GM12878 (cell line): ENCODE measurements around the gene C12orf60. TPM values are rescaled to one million over a fixed set of nuclear protein-coding genes. Genes with fewer than 3 reads are reported as not detected.

ENCODE experiments used
- ATAC-seq: fragments of 200-7000 bp; cut with Tn5 transposase; 3 replicates; pipeline ENCODE4 v1.9.1; 2020; ENCODE audit warnings: mild to moderate bottlenecking, moderate library complexity
- BruUV-seq: library from RNA; stranded (reverse); fragments of 400-500 nt; replicated peaks from 2 replicates; lab custom pipeline; 2021; lab: Mats Ljungman, UMichigan
- CTCF ChIA-PET: fragments of 300-600 bp; sonication (Branson Sonifier 250); formaldehyde crosslinking; extraction: SDS; loops from one replicate; lab custom pipeline; 2021; ENCODE audit warnings: inconsistent platforms; lab: Yijun Ruan, JAX
- POLR2A ChIA-PET: fragments of 350-600 bp; formaldehyde crosslinking; extraction: SDS; loops from one replicate; lab custom pipeline; 2021; ENCODE audit warnings: inconsistent platforms; lab: Charles Lee
- RAD21 ChIA-PET: fragments of 300-600 bp; sonication (Branson Sonifier 250); formaldehyde crosslinking; loops from one replicate; lab custom pipeline; 2023; ENCODE audit warnings: antibody characterized with exemption; ENCODE audit not compliant: unreplicated experiment; lab: Charles Lee
- SMC1A ChIA-PET: fragments of 300-600 bp; sonication (Branson Sonifier 250); formaldehyde crosslinking; loops from one replicate; lab custom pipeline; 2023; ENCODE audit not compliant: unreplicated experiment, uncharacterized antibody; lab: Charles Lee
- DNase-seq: peaks from one replicate; pipeline ENCODE4 v3.0.0-alpha.2; 2011; ENCODE audit warnings: low read depth, low spot score
- FAIRE-seq: peaks from 3 replicates; lab custom pipeline; 2011; peaks lifted over from hg19 to GRCh38; lab: Jason Lieb, UNC
- H2AFZ ChIP-seq: 2 replicates; pipeline ENCODE4 v1.6.0; 2011; ENCODE audit warnings: low read depth, low read length, control low read depth; ENCODE audit not compliant: control insufficient read depth
- H3K27ac ChIP-seq: 2 replicates; pipeline ENCODE4 v1.5.1; 2011; ENCODE audit warnings: control low read depth; ENCODE audit not compliant: control insufficient read depth, insufficient read depth
- H3K27me3 ChIP-seq, 2 experiments: replicated peaks in 1 of 2; 2 replicates each; pipeline versions ENCODE4 v1.6.0 to v1.6.1; 2011; ENCODE audit warnings: low read length in 1 of 2; ENCODE audit not compliant: control insufficient read depth in 2 of 2, insufficient read depth in 2 of 2
- H3K36me3 ChIP-seq, 2 experiments: 2 replicates each; pipeline ENCODE4 v1.5.1; 2011; ENCODE audit warnings: low read length in 1 of 2; ENCODE audit not compliant: control insufficient read depth in 2 of 2, insufficient read depth in 2 of 2
- H3K4me1 ChIP-seq: 2 replicates; pipeline ENCODE4 v1.6.1; 2011; ENCODE audit warnings: mild to moderate bottlenecking, low read length, moderate library complexity, mixed read lengths; ENCODE audit not compliant: control insufficient read depth, insufficient read depth
- H3K4me2 ChIP-seq: 2 replicates; pipeline ENCODE4 v1.6.0; 2011; ENCODE audit warnings: control low read depth; ENCODE audit not compliant: control insufficient read depth, insufficient read depth
- H3K4me3 ChIP-seq: fragments of 200-600 bp; sonication (generic); 2 replicates; pipeline ENCODE4 v1.5.1; 2016
- H3K79me2 ChIP-seq: 2 replicates; pipeline ENCODE4 v1.6.0; 2011; ENCODE audit warnings: low read length; ENCODE audit not compliant: control insufficient read depth, insufficient read depth
- H3K9ac ChIP-seq: 2 replicates; pipeline ENCODE4 v1.8.0; 2011; ENCODE audit warnings: low read length, control low read depth, mixed read lengths; ENCODE audit not compliant: control insufficient read depth, insufficient read depth
- H3K9me3 ChIP-seq: replicated peaks from 3 replicates; pipeline ENCODE4 v1.5.1; 2011; ENCODE audit warnings: mild to moderate bottlenecking, low read length; ENCODE audit not compliant: control insufficient read depth, insufficient read depth
- H4K20me1 ChIP-seq: 2 replicates; pipeline ENCODE4 v1.6.0; 2011; ENCODE audit not compliant: control insufficient read depth, insufficient read depth
- BCLAF1 ChIP-seq: fragments of 450-650 bp; IDR thresholded peaks from 2 replicates; pipeline ENCODE4 v1.6.1; 2017; ENCODE audit warnings: antibody characterized with exemption, mild to moderate bottlenecking, moderate library complexity
- BMI1 ChIP-seq: fragments of 450-650 bp; IDR thresholded peaks from 2 replicates; pipeline ENCODE4 v1.6.1; 2016; ENCODE audit warnings: mild to moderate bottlenecking, moderate library complexity, borderline replicate concordance
- CREM ChIP-seq: IDR thresholded peaks from 2 replicates; pipeline ENCODE4 v1.6.1; 2014; ENCODE audit warnings: antibody characterized with exemption, low read depth
- CTCF ChIP-seq, 3 experiments: IDR thresholded peaks in 2 of 3; conservative IDR thresholded peaks in 1 of 3; 2 replicates each; pipeline ENCODE4 v1.5.1; 2011; ENCODE audit warnings: low read depth in 3 of 3, low read length in 3 of 3, mild to moderate bottlenecking in 3 of 3, control low read depth in 2 of 3, moderate library complexity in 2 of 3, inconsistent platforms in 1 of 3, mixed read lengths in 1 of 3; ENCODE audit not compliant: control insufficient read depth in 2 of 3, insufficient read depth in 1 of 3; ENCODE audit errors: extremely low read depth in 1 of 3
- DPF2 ChIP-seq: fragments of 450-650 bp; IDR thresholded peaks from 2 replicates; pipeline ENCODE4 v1.6.1; 2017; ENCODE audit warnings: mild to moderate bottlenecking
- E2F8 ChIP-seq: fragments of 450-650 bp; IDR thresholded peaks from 2 replicates; pipeline ENCODE4 v1.6.1; 2018; ENCODE audit warnings: mild to moderate bottlenecking, low read depth, moderate library complexity; ENCODE audit not compliant: partially characterized antibody
- KAT2A ChIP-seq: conservative IDR thresholded peaks from 2 replicates; pipeline ENCODE4 v1.6.1; 2011; ENCODE audit warnings: low read depth, low read length; ENCODE audit not compliant: control insufficient read depth
- MYB ChIP-seq: fragments of 150-350 bp; IDR thresholded peaks from 2 replicates; pipeline ENCODE4 v1.6.1; 2014; ENCODE audit warnings: mild to moderate bottlenecking, low read depth, low read length, borderline replicate concordance
- PAX8 ChIP-seq: fragments of 450-650 bp; IDR thresholded peaks from 2 replicates; pipeline ENCODE4 v1.6.1; 2017; ENCODE audit warnings: mild to moderate bottlenecking, moderate library complexity
- RELA ChIP-seq: fragments of 450-650 bp; IDR thresholded peaks from 2 replicates; pipeline ENCODE4 v1.8.0; 2014; ENCODE audit warnings: borderline replicate concordance; ENCODE audit not compliant: partially characterized antibody
- SREBF1 ChIP-seq: IDR thresholded peaks from 2 replicates; pipeline ENCODE4 v1.6.1; 2012; ENCODE audit warnings: mild to moderate bottlenecking, low read length
- TAF1 ChIP-seq: IDR thresholded peaks from 2 replicates; pipeline ENCODE4 v1.6.1; 2011; ENCODE audit warnings: mild to moderate bottlenecking, low read depth, low read length, borderline replicate concordance
- ZNF207 ChIP-seq: fragments of 450-650 bp; IDR thresholded peaks from 2 replicates; pipeline ENCODE4 v1.6.1; 2014; ENCODE audit warnings: antibody characterized with exemption, mild to moderate bottlenecking, borderline replicate concordance
- WGBS: methylation state at CpG from one replicate; pipeline ENCODE4 v1.1.6; 2016; ENCODE audit warnings: low lambda C conversion rate; ENCODE audit not compliant: insufficient replicate concordance, insufficient coverage; ENCODE audit errors: missing lambda C conversion rate; 5-methylcytosine and 5-hydroxymethylcytosine counted together
- in situ Hi-C: fragments of 300-500 bp; cut with MboI; formaldehyde crosslinking; loops from 9 replicates; pipeline ENCODE4 v1.14.3; 2018; ENCODE audit warnings: mixed read lengths
- intact Hi-C: fragments of 100-400 bp; cut with micrococcal nuclease; formaldehyde crosslinking; loops from one replicate; pipeline ENCODE4 v1.14.2; 2022; ENCODE audit not compliant: unreplicated experiment
- polyA plus RNA-seq, 11 experiments: library from polyadenylated mRNA; depleted of rRNA in 4 of 11; unstranded in 6 of 11; stranded (reverse) in 5 of 11; fragments of >200 nt; fragmentation: Nextera tagmentation in 4 of 11; fragmentation: Illumina TruSeq in 1 of 11; extraction: Ambion mirVana in 4 of 11; extraction: Trizol in 1 of 11; gene quantifications; 1 replicate in 1 of 11; 2 replicates in 10 of 11; pipeline versions ENCODE4 v1.2.1 to v1.2.3, GENCODE V29; 2011 to 2016; ENCODE audit warnings: inconsistent platforms in 2 of 11, missing spikeins in 2 of 11, low read depth in 1 of 11
- total RNA-seq, 4 experiments: library from RNA; depleted of rRNA in 3 of 4; stranded (reverse); fragments of >200 nt in 3 of 4; fragmentation: Illumina TruSeq in 1 of 4; extraction: Trizol in 1 of 4; gene quantifications; 2 replicates each; pipeline versions ENCODE4 v1.2.1 to v1.2.3, GENCODE V29; 2013 to 2021

Gene C12orf60
- total and polyA plus RNA-seq, 10 of the 15 experiments (the other 5 are each of a cell fraction or from before 2014, with no cell fraction given): 1.8 to 7.2 (median 3.2) TPM

GRCh38 chr12:14768823-14769405 lies 34.6 kb upstream of the C12orf60 start (continued):
- TF ChIP-seq MYB: no peak
- TF ChIP-seq RELA: peak; percentile 77
- no peak for TF ChIP-seq TAF1
- no peak for TF ChIP-seq SREBF1
- no peak for TF ChIP-seq ZNF207

GRCh38 chr12:14769466-14769968 lies 34.0 kb upstream of the C12orf60 start:
- ATAC-seq (peak; percentile 11), DNase-seq (no peak), FAIRE-seq (no peak)
- peaks cover 0 to 9% of the 10 kb centered on the region in 2 experiments; a peak in 2 of 4 replicates for H3K36me3 ChIP-seq
- H3K4me2 ChIP-seq: peak overlapping the region; percentile 73
- SMC1A ChIA-PET: interaction anchor here (0.6 to 3.6 kb wide), 15 partner anchors 10 to 806 kb away, joined by 3 to 52 read pairs (median 3); partner anchors contain the start of genes ATF7IP, C12orf60 and WBP11
- peaks cover 16% of the 10 kb centered on the region; the same call in 2 of the 3 replicates for H3K9me3 ChIP-seq
- no peaks in the 10 kb centered on the region for H3K27me3 ChIP-seq
- peaks cover 58% of the 10 kb centered on the region for H3K79me2 ChIP-seq
- H3K27ac ChIP-seq: peak overlapping the region; percentile 99
- peak overlapping the region; percentile 83 for H3K4me3 ChIP-seq
- RAD21 ChIA-PET: interaction anchor here (0.5 to 9.5 kb wide), 12 partner anchors 11 to 759 kb away, joined by 3 to 89 read pairs (median 4); partner anchors contain the start of genes ARHGDIB, C12orf60 and WBP11
- CTCF ChIA-PET: interaction anchor here (0.7 to 3.6 kb wide), 12 partner anchors 12 to 531 kb away, joined by 3 to 38 read pairs (median 6); partner anchors contain the start of genes C12orf60 and WBP11
- WGBS: 1% methylated on average over 26 of the region's 26 CpGs
- intact Hi-C loops: loop anchor here (5.0 kb wide), 1 partner anchor 147 kb away; no protein-coding TSS in a partner anchor
- no peaks in the 10 kb centered on the region; the same call in 1 of the 2 replicates for H3K4me1 ChIP-seq
- TSS peak; percentile 79 for BruUV-seq
- POLR2A ChIA-PET: interaction anchor here (0.6 to 3.3 kb wide), 7 partner anchors 34 to 404 kb away, joined by 3 to 41 read pairs (median 4); partner anchors contain the start of genes C12orf60 and WBP11
- peak overlapping the region; percentile 15 for H2AFZ ChIP-seq
- in situ Hi-C loops: loop anchor here (25.0 kb wide), 1 partner anchor 1868 kb away; no protein-coding TSS in a partner anchor
- H3K9ac ChIP-seq: peak overlapping the region; percentile 99
- no peaks in the 10 kb centered on the region for H4K20me1 ChIP-seq
- no peak for TF ChIP-seq CREM
- no peak for TF ChIP-seq BCLAF1
- no peak for TF ChIP-seq KAT2A
- no peak for TF ChIP-seq PAX8
- 0 out of 2 replicates have a peak, but pooled peaks have one; percentile 12 for TF ChIP-seq BMI1
- TF ChIP-seq DPF2: no peak
- peak; percentile 13 for TF ChIP-seq E2F8
- TF ChIP-seq CTCF (IDR thresholded peaks at IDR 0.05 in 2 of 3, conservative IDR thresholded peaks at IDR 0.05 in 1 of 3; ENCODE audit: control insufficient read depth in 2 of 3, extremely low read depth in 1 of 3, insufficient read depth in 1 of 3, low read depth in 3 of 3, low read length in 3 of 3): peak in 2 of 3 experiments; percentile 39 to 40; a peak in 3 of 6 replicates
